LNCAP (cell line): ENCODE data around the gene EIF3L.

Source experiments
- CTCF ChIP-seq: fragments of 450-650 bp; IDR thresholded peaks from 2 replicates; pipeline ENCODE4 v1.5.1; 2017; ENCODE audit warnings: mild to moderate bottlenecking

Gene EIF3L

GRCh38 chr22:37923927-37924326 is 74.7 kb downstream of the EIF3L start:
- TF ChIP-seq CTCF = no peak

GRCh38 chr22:37924386-37925065 is 75.3 kb downstream of the EIF3L start:
- TF ChIP-seq CTCF = no peak

GRCh38 chr22:37925330-37925729 is 76.1 kb downstream of the EIF3L start:
- TF ChIP-seq CTCF = no peak

- TF ChIP-seq CTCF = no peak
Measured at GRCh38 chr22:37925767-37926166, 76.5 kb downstream of the EIF3L start.

GRCh38 chr22:37926358-37926757 is 77.1 kb downstream of the EIF3L start:
- TF ChIP-seq CTCF = no peak

- TF ChIP-seq CTCF = no peak
Measured at GRCh38 chr22:37926771-37927636, 77.8 kb downstream of the EIF3L start.

GRCh38 chr22:37927637-37927936 is 78.4 kb downstream of the EIF3L start:
- no peak for TF ChIP-seq CTCF
